Measurements from ENCODE around the gene MTREX. TPM values are rescaled to one million over a fixed set of nuclear protein-coding genes. Genes with fewer than 3 reads are reported as not detected.
A peak's percentile ranks its signal among the peaks of the same experiment; 100 is the strongest.

The MTREX gene
- total and polyA plus RNA-seq, 10 of the 15 experiments (the other 5 are each of a cell fraction or from before 2014, with no cell fraction given), result 20.1 to 102 (median 49.0) TPM

- TF ChIP-seq ATF2 (IDR thresholded peaks at IDR 0.05; ENCODE audit: low read length), result peak; percentile 84
- peak; percentile 87 for TF ChIP-seq SIN3A (IDR thresholded peaks at IDR 0.05; ENCODE audit: low read depth, low read length)
- peak; percentile 49 for TF ChIP-seq E2F8 (IDR thresholded peaks at IDR 0.05; ENCODE audit: low read depth, partially characterized antibody)
- TF ChIP-seq NFYB (IDR thresholded peaks at IDR 0.05; ENCODE audit: insufficient read depth, low read depth, low read length), result peak; percentile 84
- no peak for TF ChIP-seq HDAC2 (IDR thresholded peaks at IDR 0.05)
- TF ChIP-seq KLF5 (IDR thresholded peaks at IDR 0.05; ENCODE audit: partially characterized antibody), result peak; percentile 77
- TF ChIP-seq ZNF622 (IDR thresholded peaks at IDR 0.05), result no peak
- peak; percentile 22 for TF ChIP-seq MEF2B (IDR thresholded peaks at IDR 0.05; ENCODE audit: partially characterized antibody, poor library complexity, severe bottlenecking)
- no peak for TF ChIP-seq JUND (IDR thresholded peaks at IDR 0.05; ENCODE audit: low read depth, low read length)
- TF ChIP-seq CREB1 (IDR thresholded peaks at IDR 0.05; ENCODE audit: low read depth), result peak; percentile 95
- TF ChIP-seq TCF3 (IDR thresholded peaks at IDR 0.05; ENCODE audit: borderline replicate concordance, insufficient read depth, low read depth, low read length), result peak; percentile 25; the same call in 1 of the 2 replicates
- no peak for TF ChIP-seq ETV6 (conservative IDR thresholded peaks at IDR 0.05 in 1 of 2, IDR thresholded peaks at IDR 0.05 in 1 of 2; ENCODE audit: borderline replicate concordance in 1 of 2, low read depth in 1 of 2)
- no peak; the same call in 1 of the 2 replicates for TF ChIP-seq ZBED1 (IDR thresholded peaks at IDR 0.05; ENCODE audit: borderline replicate concordance)
- peak; percentile 54; the same call in 1 of the 2 replicates for TF ChIP-seq PKNOX1 (IDR thresholded peaks at IDR 0.05)
- TF ChIP-seq MLLT1 (IDR thresholded peaks at IDR 0.05), result peak; percentile 87
- peak; percentile 38; the same call in 1 of the 2 replicates for TF ChIP-seq IRF4 (IDR thresholded peaks at IDR 0.05; ENCODE audit: low read depth, low read length)
- no peak for TF ChIP-seq MYC (IDR thresholded peaks at IDR 0.05; ENCODE audit: insufficient read depth, insufficient read length, insufficient replicate concordance, low read length, severe bottlenecking)
- TF ChIP-seq JUNB (IDR thresholded peaks at IDR 0.05), result no peak
- peak; percentile 97 for TF ChIP-seq TAF1 (IDR thresholded peaks at IDR 0.05; ENCODE audit: borderline replicate concordance, low read depth, low read length)
These were observed at the start of gene MTREX, which contains the start of gene DHX29 (continued) for GRCh38 chr5:55307383-55308253.
